B cell (primary cell): ENCODE measurements around the gene RAB24. TPM values are rescaled to one million over a fixed set of nuclear protein-coding genes. Genes with fewer than 3 reads are reported as not detected.
A peak's percentile ranks its signal among the peaks of the same experiment; 100 is the strongest.

Source experiments
- ATAC-seq: fragments of 200-7000 bp; cut with Tn5 transposase; one replicate; pipeline ENCODE4 v1.10.0; 2021; ENCODE audit warnings: low read depth, mild to moderate bottlenecking, moderate number of reproducible peaks, moderate library complexity
- CTCF ChIA-PET: fragments of 350-600 bp; sonication (Branson Sonifier 250); formaldehyde crosslinking; loops from one replicate; lab custom pipeline; 2021; ENCODE audit warnings: antibody characterized with exemption, inconsistent platforms; lab: Charles Lee
- POLR2A ChIA-PET: fragments of 350-600 bp; sonication (Branson Sonifier 250); formaldehyde crosslinking; loops from one replicate; lab custom pipeline; 2021; ENCODE audit warnings: antibody characterized with exemption; lab: Charles Lee
- DNase-seq: peaks from one replicate; pipeline ENCODE4 v3.0.0; 2013
- H2AFZ ChIP-seq: 2 replicates; pipeline ENCODE4 v1.6.1; 2012; ENCODE audit warnings: mild to moderate bottlenecking, low read depth, low read length; ENCODE audit not compliant: insufficient read depth, poor library complexity, severe bottlenecking
- H3K27ac ChIP-seq, 2 donors: 1 replicate in 1 of 2; 2 replicates in 1 of 2; pipeline ENCODE4 v1.5.1; 2012 to 2013; ENCODE audit warnings: low read length in 2 of 2, mild to moderate bottlenecking in 2 of 2, moderate library complexity in 1 of 2
- H3K27me3 ChIP-seq, 4 experiments: fragments of 200-600 bp in 1 of 4; sonication (generic) in 1 of 4; replicated peaks in 1 of 4; 1 replicate in 2 of 4; 2 replicates in 2 of 4; pipeline versions ENCODE4 v1.6.1 to v1.7.0; 2013 to 2016; ENCODE audit warnings: low read length in 3 of 4, mild to moderate bottlenecking in 2 of 4, mixed read lengths in 1 of 4, moderate library complexity in 1 of 4; ENCODE audit not compliant: insufficient read depth in 4 of 4, control insufficient read depth in 3 of 4; ENCODE audit errors: control extremely low read depth in 1 of 4
- H3K36me3 ChIP-seq, 2 experiments: replicated peaks in 1 of 2; 1 replicate in 1 of 2; 2 replicates in 1 of 2; pipeline versions ENCODE4 v1.6.1 to v1.7.1; 2013; ENCODE audit warnings: low read length in 1 of 2; ENCODE audit not compliant: insufficient read depth in 2 of 2, control insufficient read depth in 1 of 2; ENCODE audit errors: control extremely low read depth in 1 of 2, extremely low read depth in 1 of 2
- H3K4me1 ChIP-seq, 2 donors: fragments of 200-600 bp in 1 of 2; sonication (generic) in 1 of 2; 1 replicate in 1 of 2; 2 replicates in 1 of 2; pipeline versions ENCODE4 v1.5.1 to v1.6.1; 2013 to 2017; ENCODE audit warnings: low read length in 2 of 2; ENCODE audit not compliant: control insufficient read depth in 2 of 2, insufficient read depth in 2 of 2
- H3K4me2 ChIP-seq: replicated peaks from 2 replicates; pipeline ENCODE3; 2012; ENCODE audit warnings: mild to moderate bottlenecking, low read depth, low read length; ENCODE audit not compliant: poor library complexity, severe bottlenecking
- H3K4me3 ChIP-seq, 5 experiments: fragments of 200-600 bp in 1 of 5; sonication (generic) in 1 of 5; 1 replicate in 3 of 5; 2 replicates in 2 of 5; pipeline versions ENCODE4 v1.5.1 to v1.7.0; 2011 to 2016; ENCODE audit warnings: low read length in 4 of 5, mild to moderate bottlenecking in 4 of 5, low read depth in 2 of 5, control low read depth in 1 of 5, moderate library complexity in 1 of 5; ENCODE audit not compliant: insufficient read depth in 1 of 5; ENCODE audit errors: control extremely low read depth in 1 of 5, extremely low read depth in 1 of 5
- H3K79me2 ChIP-seq: fragments of 200-600 bp; sonication (generic); one replicate; pipeline ENCODE4 v1.6.0; 2016; ENCODE audit warnings: low read length; ENCODE audit not compliant: control insufficient read depth, insufficient read depth
- H3K9ac ChIP-seq: fragments of 200-600 bp; sonication (generic); 2 replicates; pipeline ENCODE4 v1.6.1; 2017; ENCODE audit warnings: mild to moderate bottlenecking, low read length, moderate library complexity
- H3K9me3 ChIP-seq, 3 donors: one replicate each; pipeline versions ENCODE4 v1.6.1 to v1.7.1; 2013; ENCODE audit warnings: low read length in 2 of 3; ENCODE audit not compliant: control insufficient read depth in 2 of 3, insufficient read depth in 1 of 3; ENCODE audit errors: control extremely low read depth in 1 of 3
- H4K20me1 ChIP-seq: 2 replicates; pipeline ENCODE4 v1.6.0; 2012; ENCODE audit warnings: mild to moderate bottlenecking, low read length; ENCODE audit not compliant: insufficient read depth, control insufficient read depth, poor library complexity, severe bottlenecking
- H3K27ac Mint-ChIP-seq: one replicate; pipeline ENCODE4 v1.8.0; 2021; ENCODE audit warnings: mixed read lengths
- H3K27me3 Mint-ChIP-seq: one replicate; pipeline ENCODE4 v1.8.0; 2021; ENCODE audit warnings: mixed read lengths
- H3K4me1 Mint-ChIP-seq: one replicate; pipeline ENCODE4 v1.8.0; 2021; ENCODE audit warnings: mixed read lengths
- H3K4me3 Mint-ChIP-seq: one replicate; pipeline ENCODE4 v1.8.0; 2021; ENCODE audit warnings: mixed read lengths
- H3K9me3 Mint-ChIP-seq: one replicate; pipeline ENCODE4 v1.8.0; 2022; ENCODE audit warnings: mixed read lengths; ENCODE audit not compliant: insufficient read depth
- EZH2 ChIP-seq: IDR thresholded peaks from 2 replicates; pipeline ENCODE4 v1.6.1; 2012; ENCODE audit warnings: borderline replicate concordance, low read depth, mild to moderate bottlenecking, moderate library complexity, low read length; ENCODE audit not compliant: insufficient read depth, poor library complexity, severe bottlenecking
- WGBS: methylation state at CpG from one replicate; pipeline ENCODE4 v1.1.5; 2013; ENCODE audit warnings: missing lambda C conversion rate; ENCODE audit not compliant: insufficient coverage; 5-methylcytosine and 5-hydroxymethylcytosine counted together
- intact Hi-C: fragments of 100-400 bp; cut with micrococcal nuclease; formaldehyde crosslinking; loops from one replicate; pipeline ENCODE4 v1.10.0; 2022
- polyA plus RNA-seq: library from polyadenylated mRNA; depleted of rRNA; stranded (reverse); fragments of >200 nt; gene quantifications from 2 replicates; pipeline ENCODE4 v1.2.3, GENCODE V29; 2012
- total RNA-seq, 2 donors: library from RNA; stranded (reverse); fragments of 120-200 nt in 1 of 2; gene quantifications; 1 replicate in 1 of 2; 2 replicates in 1 of 2; pipeline versions ENCODE4 v1.2.3 to v1.2.4, GENCODE V29; 2013 to 2022
- TF ChIP-seq, protein P1 (sequence below): fragments of 200-600 bp; IDR thresholded peaks from one replicate; pipeline ENCODE4 v1.8.0; 2022; ENCODE audit warnings: antibody characterized with exemption, mild to moderate bottlenecking

RAB24 gene
- total and polyA plus RNA-seq, 2 donors (not counting 1 experiment from before 2014, with no cell fraction given) = 38.3 to 147 TPM

DNA sequence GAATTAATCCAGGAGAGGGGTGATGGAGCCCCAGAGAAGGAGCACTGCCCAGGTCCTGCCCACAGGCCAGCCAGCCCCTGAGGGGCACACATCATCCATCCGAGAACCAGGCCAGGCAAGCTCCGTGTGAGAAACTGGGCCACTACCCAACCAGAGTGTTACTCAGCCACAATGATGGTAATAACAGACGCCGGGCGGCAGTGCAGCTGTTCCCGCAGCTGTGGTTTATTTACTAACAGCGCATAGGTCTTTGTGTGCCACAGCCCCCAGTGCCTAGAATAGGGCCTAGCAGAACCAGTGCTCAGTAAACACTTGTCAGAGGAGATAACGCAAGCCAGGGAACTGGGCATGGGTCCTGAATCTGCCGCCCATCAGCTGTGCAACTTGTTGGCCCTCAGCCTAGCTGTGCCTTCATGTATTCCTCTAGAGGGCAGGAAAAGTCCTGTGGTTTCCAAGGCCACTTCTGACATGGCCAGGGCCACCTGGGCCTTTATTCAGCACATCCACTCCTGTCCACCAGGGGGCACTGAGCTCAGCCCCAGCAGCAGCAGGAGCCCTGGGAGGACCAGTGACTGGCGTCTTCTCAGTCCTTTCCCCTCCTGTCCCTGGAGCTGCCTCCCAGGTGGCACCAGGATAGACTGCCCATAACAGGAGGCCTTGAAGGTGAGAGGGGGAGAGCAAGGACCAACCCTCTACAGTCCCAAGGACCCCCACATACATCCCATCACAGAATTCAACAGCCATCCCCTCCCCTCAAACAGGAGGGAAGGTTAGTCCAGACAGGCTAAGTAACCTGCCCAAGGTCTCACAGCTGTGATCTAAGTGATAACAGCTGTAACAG lies 6.1 kb upstream of the RAB24 start:
- Histone ChIP-seq H3K9ac (no peak overlapping the region), H4K20me1 (peaks cover 63% of the 10 kb centered on the region), H3K27me3 (no peaks in the 10 kb centered on the region), H3K79me2 (peaks cover 28% of the 10 kb centered on the region), H3K4me3 (no peak overlapping the region), H2AFZ (no peak overlapping the region), H3K9me3 (peaks cover 0 to 2% (median 0%) of the 10 kb centered on the region in 3 donors), H3K27ac (no peak overlapping the region), H3K36me3 (peaks cover 2 to 28% of the 10 kb centered on the region in 2 experiments), H3K4me1 (peaks cover 54 to 73% of the 10 kb centered on the region in 2 donors), H3K4me2 (peak overlapping the region; percentile 99)
- Mint-ChIP-seq H3K4me3 (peak overlapping the region; percentile 67), H3K4me1 (peaks cover 63% of the 10 kb centered on the region), H3K27me3 (no peaks in the 10 kb centered on the region), H3K27ac (peak overlapping the region; percentile 50), H3K9me3 (no peaks in the 10 kb centered on the region)
- CTCF ChIA-PET = interaction anchor here (0.6 to 4.9 kb wide), 34 partner anchors 9 to 844 kb away, joined by 3 to 34 read pairs (median 4); partner anchors contain the start of genes LMAN2, NHP2 and TMED9
- ATAC-seq (peak; percentile 34), DNase-seq (peak; percentile 79)
- POLR2A ChIA-PET = interaction anchor here (0.8 to 1.2 kb wide), 3 partner anchors 9 to 773 kb away, joined by 3 read pairs; partner anchors contain the start of genes LMAN2 and RNF44
- no peak for TF ChIP-seq EZH2
- TF ChIP-seq, protein P1, sequence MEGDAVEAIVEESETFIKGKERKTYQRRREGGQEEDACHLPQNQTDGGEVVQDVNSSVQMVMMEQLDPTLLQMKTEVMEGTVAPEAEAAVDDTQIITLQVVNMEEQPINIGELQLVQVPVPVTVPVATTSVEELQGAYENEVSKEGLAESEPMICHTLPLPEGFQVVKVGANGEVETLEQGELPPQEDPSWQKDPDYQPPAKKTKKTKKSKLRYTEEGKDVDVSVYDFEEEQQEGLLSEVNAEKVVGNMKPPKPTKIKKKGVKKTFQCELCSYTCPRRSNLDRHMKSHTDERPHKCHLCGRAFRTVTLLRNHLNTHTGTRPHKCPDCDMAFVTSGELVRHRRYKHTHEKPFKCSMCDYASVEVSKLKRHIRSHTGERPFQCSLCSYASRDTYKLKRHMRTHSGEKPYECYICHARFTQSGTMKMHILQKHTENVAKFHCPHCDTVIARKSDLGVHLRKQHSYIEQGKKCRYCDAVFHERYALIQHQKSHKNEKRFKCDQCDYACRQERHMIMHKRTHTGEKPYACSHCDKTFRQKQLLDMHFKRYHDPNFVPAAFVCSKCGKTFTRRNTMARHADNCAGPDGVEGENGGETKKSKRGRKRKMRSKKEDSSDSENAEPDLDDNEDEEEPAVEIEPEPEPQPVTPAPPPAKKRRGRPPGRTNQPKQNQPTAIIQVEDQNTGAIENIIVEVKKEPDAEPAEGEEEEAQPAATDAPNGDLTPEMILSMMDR = peak; percentile 86
- intact Hi-C loops = loop anchor here (10.0 kb wide), 1 partner anchor 805 kb away; the partner anchor contains the start of gene N4BP3
- 69% methylated on average over 9 of the region's 10 CpGs for WGBS

DNA sequence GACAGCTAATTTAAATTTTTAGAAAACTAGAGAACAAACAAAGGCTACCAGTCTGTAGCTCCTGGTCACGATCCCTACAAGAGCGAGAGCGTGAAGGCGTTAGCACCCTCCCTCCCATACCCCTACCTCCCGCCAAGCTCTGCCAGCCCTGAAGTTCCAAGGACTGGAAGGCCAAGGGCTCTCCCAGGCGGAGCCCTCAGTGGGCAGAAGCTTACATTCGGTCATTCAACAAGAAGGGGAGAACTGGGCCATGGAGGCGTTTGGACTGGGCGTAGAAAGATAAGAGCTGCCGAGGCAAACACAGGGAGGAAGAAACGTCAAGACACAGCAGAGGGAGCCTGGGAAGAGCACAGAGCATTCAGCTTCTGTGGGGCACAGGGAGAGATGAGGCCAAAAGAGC lies 5.2 kb upstream of the RAB24 start:
- TF ChIP-seq EZH2 = no peak
- TF ChIP-seq, protein P1 = no peak
- Histone ChIP-seq H3K9ac (no peak overlapping the region), H3K4me2 (peak overlapping the region; percentile 99), H3K9me3 (peaks cover 0 to 2% (median 0%) of the 10 kb centered on the region in 3 donors), H4K20me1 (peaks cover 68% of the 10 kb centered on the region), H3K27ac (no peak overlapping the region), H3K36me3 (peaks cover 2 to 28% of the 10 kb centered on the region in 2 experiments), H3K4me3 (no peak overlapping the region), H2AFZ (no peak overlapping the region), H3K79me2 (peaks cover 36% of the 10 kb centered on the region), H3K27me3 (no peaks in the 10 kb centered on the region), H3K4me1 (peaks cover 59 to 79% of the 10 kb centered on the region in 2 donors)
- Mint-ChIP-seq H3K27me3 (no peaks in the 10 kb centered on the region), H3K27ac (peak overlapping the region; percentile 22), H3K4me1 (peaks cover 71% of the 10 kb centered on the region), H3K9me3 (no peaks in the 10 kb centered on the region), H3K4me3 (no peak overlapping the region)
- CTCF ChIA-PET = interaction anchor here (1.0 to 4.9 kb wide), 15 partner anchors 8 to 194 kb away, joined by 3 to 34 read pairs (median 6); partner anchors contain the start of gene LMAN2
- ATAC-seq = no peak
- DNase-seq = no peak
- WGBS = 96% methylated on average over 11 of the region's 11 CpGs
- intact Hi-C loops = no loop called here
- POLR2A ChIA-PET = no interaction called here
